K562 (cell line): ENCODE measurements around the gene ARID5B. TPM values are rescaled to one million over a fixed set of nuclear protein-coding genes. Genes with fewer than 3 reads are reported as not detected.

ENCODE experiments used
- ATAC-seq: fragments of 200-7000 bp; cut with Tn5 transposase; 3 replicates; pipeline ENCODE4 v1.9.1; 2020; ENCODE audit warnings: moderate library complexity
- BruUV-seq: library from RNA; stranded (reverse); fragments of 400-500 nt; replicated peaks from 2 replicates; lab custom pipeline; 2021; lab: Mats Ljungman, UMichigan
- CTCF ChIA-PET: fragments of 300-600 bp; formaldehyde crosslinking; extraction: SDS; loops from one replicate; lab custom pipeline; 2021; ENCODE audit warnings: low intra/inter-chr PET ratio; lab: Yijun Ruan, JAX
- POLR2A ChIA-PET: fragments of 300-600, 350-650 bp; sonication (Branson Sonifier 250); formaldehyde crosslinking; extraction: SDS; loops from one replicate; lab custom pipeline; 2021; ENCODE audit warnings: antibody characterized with exemption, inconsistent platforms; lab: Yijun Ruan, JAX
- DNase-seq, 4 experiments: peaks; one replicate each; pipeline versions ENCODE4 v3.0.0 to v3.0.0-alpha.2; 2011 to 2018; ENCODE audit warnings: low spot score in 3 of 4, mixed read lengths in 3 of 4; ENCODE audit errors: extremely low read depth in 1 of 4
- FAIRE-seq: peaks from 2 replicates; lab custom pipeline; 2011; peaks lifted over from hg19 to GRCh38; lab: Jason Lieb, UNC
- H2AFZ ChIP-seq: 2 replicates; pipeline ENCODE4 v1.6.0; 2011; ENCODE audit warnings: low read depth, low read length, control low read depth, inconsistent platforms
- H3K27ac ChIP-seq: fragments of 200-600 bp; 3 replicates; pipeline ENCODE4 v1.8.0; 2011; ENCODE audit warnings: low read depth, mild to moderate bottlenecking, control low read depth, inconsistent platforms, low read length, moderate library complexity, mixed read lengths; ENCODE audit errors: extremely low read depth
- H3K27me3 ChIP-seq, 2 experiments: fragments of 300-600 bp in 1 of 2; 2 replicates in 1 of 2; 3 replicates in 1 of 2; pipeline versions ENCODE4 v1.6.0 to v1.8.0; 2011; ENCODE audit warnings: inconsistent platforms in 2 of 2, low read length in 2 of 2, mild to moderate bottlenecking in 1 of 2, mixed read lengths in 1 of 2, moderate library complexity in 1 of 2; ENCODE audit not compliant: control insufficient read depth in 2 of 2, insufficient read depth in 2 of 2
- H3K36me3 ChIP-seq: fragments of 300-600 bp; 3 replicates; pipeline ENCODE4 v1.8.0; 2011; ENCODE audit warnings: mild to moderate bottlenecking, low read length, inconsistent platforms; ENCODE audit not compliant: control insufficient read depth, insufficient read depth
- H3K4me1 ChIP-seq, 2 experiments: fragments of 200-600 bp in 1 of 2; replicated peaks in 1 of 2; 2 replicates in 1 of 2; 3 replicates in 1 of 2; pipeline versions ENCODE4 v1.5.1 to v1.8.0; 2011; ENCODE audit warnings: inconsistent platforms in 2 of 2, low read length in 2 of 2, mild to moderate bottlenecking in 1 of 2, mixed read lengths in 1 of 2, moderate library complexity in 1 of 2; ENCODE audit not compliant: control insufficient read depth in 2 of 2, insufficient read depth in 2 of 2
- H3K4me2 ChIP-seq: 2 replicates; pipeline ENCODE4 v1.6.1; 2011; ENCODE audit warnings: low read length, control low read depth, inconsistent platforms, mixed read lengths; ENCODE audit not compliant: insufficient read depth
- H3K4me3 ChIP-seq: fragments of 200-600 bp; sonication (generic), shearing (Covaris generic); 2 replicates; pipeline ENCODE4 v1.5.1; 2016; ENCODE audit warnings: control low read depth, inconsistent platforms
- H3K79me2 ChIP-seq: fragments of 200-600 bp; 3 replicates; pipeline ENCODE4 v1.8.0; 2011; ENCODE audit warnings: low read length, inconsistent platforms; ENCODE audit not compliant: control insufficient read depth, insufficient read depth
- H3K9ac ChIP-seq, 2 experiments: 2 replicates each; pipeline versions ENCODE4 v1.6.0 to v1.6.1; 2011; ENCODE audit warnings: low read depth in 2 of 2, low read length in 2 of 2, control low read depth in 1 of 2, inconsistent platforms in 1 of 2, mild to moderate bottlenecking in 1 of 2, mixed read lengths in 1 of 2; ENCODE audit not compliant: insufficient read depth in 1 of 2
- H3K9me1 ChIP-seq: one replicate; pipeline ENCODE4 v1.6.0; 2011; ENCODE audit warnings: inconsistent platforms, mild to moderate bottlenecking, low read length, moderate library complexity; ENCODE audit not compliant: control insufficient read depth, insufficient read depth
- H3K9me3 ChIP-seq: replicated peaks from 2 replicates; pipeline ENCODE4 v1.5.1; 2011; ENCODE audit warnings: low read depth, low read length, inconsistent platforms; ENCODE audit not compliant: control insufficient read depth, insufficient read depth
- H4K20me1 ChIP-seq: replicated peaks from 2 replicates; pipeline ENCODE4 v1.6.1; 2011; ENCODE audit warnings: low read length, inconsistent platforms, mixed read lengths; ENCODE audit not compliant: control insufficient read depth, insufficient read depth
- DDX20 ChIP-seq: fragments of 450-650 bp; IDR thresholded peaks from 2 replicates; pipeline ENCODE4 v1.6.1; 2016; ENCODE audit warnings: missing genetic modification characterization, low read depth, mild to moderate bottlenecking, missing compliant biosample characterization, moderate library complexity
- MCM5 ChIP-seq: fragments of 450-650 bp; IDR thresholded peaks from 2 replicates; pipeline ENCODE4 v1.6.1; 2016; ENCODE audit warnings: low read depth
- MTA1 ChIP-seq: fragments of 450-650 bp; IDR thresholded peaks from 2 replicates; pipeline ENCODE4 v1.6.1; 2017; ENCODE audit warnings: borderline replicate concordance
- NFIC ChIP-seq: fragments of 450-650 bp; IDR thresholded peaks from 2 replicates; pipeline ENCODE4 v1.6.1; 2017; ENCODE audit warnings: mild to moderate bottlenecking, inconsistent platforms
- NFIX ChIP-seq: fragments of 250-450 bp; sonication (Bioruptor Pico); IDR thresholded peaks from 2 replicates; pipeline ENCODE4 v1.4.0; 2020; ENCODE audit warnings: low read depth, mild to moderate bottlenecking, moderate library complexity
- YBX1 ChIP-seq: fragments of 450-650 bp; IDR thresholded peaks from 2 replicates; pipeline ENCODE4 v1.7.1; 2016; ENCODE audit warnings: mild to moderate bottlenecking
- ZKSCAN1 ChIP-seq: fragments of 150-350 bp; IDR thresholded peaks from 2 replicates; pipeline ENCODE4 v1.6.1; 2016; ENCODE audit warnings: low read depth, low read length
- WGBS: fragments of 100-300 bp; shearing (Covaris generic); methylation state at CpG from one replicate; pipeline ENCODE4 v1.1.6; 2016; ENCODE audit warnings: low coverage, mixed read lengths; ENCODE audit not compliant: insufficient coverage; ENCODE audit errors: missing lambda C conversion rate; 5-methylcytosine and 5-hydroxymethylcytosine counted together
- in situ Hi-C: fragments of 300-500 bp; cut with MboI; formaldehyde crosslinking; loops from 4 replicates; pipeline ENCODE4 v1.15.0; 2018; ENCODE audit warnings: inconsistent platforms, mixed read lengths
- intact Hi-C: fragments of 100-400 bp; cut with micrococcal nuclease; formaldehyde crosslinking; loops from 2 replicates; pipeline ENCODE4 v1.14.2; 2022
- polyA plus RNA-seq, 8 experiments: library from polyadenylated mRNA; depleted of rRNA in 4 of 8; stranded (reverse) in 5 of 8; unstranded in 3 of 8; fragments of >200 nt; fragmentation: Nextera tagmentation in 2 of 8; fragmentation: Illumina TruSeq in 1 of 8; extraction: Ambion mirVana in 2 of 8; extraction: Trizol in 1 of 8; gene quantifications; 2 replicates each; pipeline versions ENCODE4 v1.2.1 to v1.2.3, GENCODE V29; 2011 to 2014; ENCODE audit warnings: inconsistent platforms in 1 of 8, missing spikeins in 1 of 8
- total RNA-seq, 7 experiments: library from RNA; depleted of rRNA in 6 of 7; stranded (reverse); fragments of >200 nt in 6 of 7; fragmentation: Illumina TruSeq in 2 of 7; extraction: Trizol in 2 of 7; gene quantifications; 2 replicates each; pipeline versions ENCODE4 v1.2.1 to v1.2.3, GENCODE V29; 2011 to 2021; ENCODE audit warnings: low replicate concordance in 1 of 7

The ARID5B gene
- total and polyA plus RNA-seq, 9 of the 15 experiments (the other 6 are each of a cell fraction or from before 2014, with no cell fraction given): 0.48 to 1.6 (median 0.80) TPM

- H2AFZ ChIP-seq: no peak overlapping the region
- BruUV-seq: no TSS peak
- no peaks in the 10 kb centered on the region for H3K9me1 ChIP-seq
- intact Hi-C loops: loop anchor here (1.0 kb wide), 1 partner anchor 37 kb away; no protein-coding TSS in a partner anchor
- FAIRE-seq (no peak), DNase-seq (no peak), ATAC-seq (no peak)
- H3K9ac ChIP-seq: no peak overlapping the region
- no peaks in the 10 kb centered on the region; a peak in 1 of 5 replicates for H3K27me3 ChIP-seq
- in situ Hi-C loops: no loop called here
- no peaks in the 10 kb centered on the region for H4K20me1 ChIP-seq
- POLR2A ChIA-PET: interaction anchor here (1.3 kb wide), 1 partner anchor 8 kb away, joined by 5 read pairs; no protein-coding TSS in a partner anchor
- H3K4me2 ChIP-seq: no peak overlapping the region
- H3K9me3 ChIP-seq: no peaks in the 10 kb centered on the region
- TF ChIP-seq MTA1: no peak
- TF ChIP-seq MCM5: no peak
- peak; percentile 98 for TF ChIP-seq NFIC
- TF ChIP-seq YBX1: no peak
- TF ChIP-seq NFIX (CRISPR knock-in tag): peak; percentile 98
- TF ChIP-seq DDX20 (tag): no peak
- no peak for TF ChIP-seq ZKSCAN1
- TF ChIP-seq, all 486 proteins: peak for 2
- Histone ChIP-seq H3K79me2 (no peaks in the 10 kb centered on the region), H3K27ac (no peak overlapping the region), H3K4me1 (no peaks in the 10 kb centered on the region), H3K4me3 (no peak overlapping the region), H3K36me3 (no peaks in the 10 kb centered on the region)
- CTCF ChIA-PET: no interaction called here
- WGBS: 57% methylated on average over 5 of the region's 5 CpGs
These were observed 180.1 kb downstream of the ARID5B start for GRCh38 chr10:62081341-62082270.
